Embryonic facial prominence (tissue), 1 donor: ENCODE data around the gene GSG1L2.

Experiments
- DNase-seq: peaks from one replicate; pipeline ENCODE4 v3.0.0-alpha.2; 2016; ENCODE audit errors: extremely low spot score

GSG1L2 gene

GRCh38 chr17:9821921-9822320 is at the start of gene GSG1L2:
Gene GSG1L2 (minus strand): TSS chr17:9822079. CDS start chr17:9822071, 8 bp downstream.
- no peak for DNase-seq

DNA sequence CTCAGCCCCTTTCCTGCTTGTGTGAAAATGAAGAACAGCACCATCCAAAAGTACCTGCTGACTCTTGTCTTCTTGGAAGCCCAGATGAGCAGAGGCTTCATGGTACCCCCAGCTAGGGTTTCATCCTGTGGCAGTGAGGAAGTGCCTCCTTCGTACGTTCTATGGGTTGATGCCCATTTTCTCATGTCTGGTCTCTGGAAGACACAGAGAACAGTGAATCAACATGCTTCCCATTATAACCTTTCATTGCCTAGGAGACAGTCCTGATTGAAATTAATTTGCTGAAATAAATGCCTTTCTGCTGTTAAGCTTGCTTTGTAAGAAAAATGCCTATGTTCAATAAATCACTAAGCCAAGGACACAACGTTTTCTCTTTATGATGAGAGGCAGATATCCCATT is 46.7 kb upstream of the GSG1L2 start:
- DNase-seq = no peak

GRCh38 chr17:9865586-9865985 is 43.7 kb upstream of the GSG1L2 start:
- DNase-seq = no peak

DNA sequence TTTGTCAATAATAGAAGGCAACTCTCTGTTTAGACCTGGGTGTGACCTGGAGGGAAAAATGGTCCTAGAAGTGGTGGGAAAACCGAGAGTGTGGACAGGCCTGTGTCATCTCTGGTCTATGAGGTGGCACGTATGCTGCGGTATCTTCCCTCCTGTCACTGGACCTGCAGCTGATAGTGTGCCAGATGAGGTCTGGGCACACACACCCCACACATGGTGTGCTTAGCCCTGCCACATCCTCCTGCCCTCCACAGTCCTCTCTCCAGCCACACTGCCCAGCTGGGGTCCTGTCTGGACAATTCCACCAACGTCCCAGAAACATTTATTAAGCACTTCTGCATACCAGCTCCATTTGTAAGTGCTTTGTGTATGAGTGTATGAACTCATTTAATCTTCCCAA is 41.1 kb upstream of the GSG1L2 start:
- DNase-seq = no peak

- no peak for DNase-seq
These were observed 40.3 kb upstream of the GSG1L2 start for GRCh38 chr17:9862220-9862619.

GRCh38 chr17:9860851-9861250 is 39.0 kb upstream of the GSG1L2 start:
- DNase-seq = no peak

DNA sequence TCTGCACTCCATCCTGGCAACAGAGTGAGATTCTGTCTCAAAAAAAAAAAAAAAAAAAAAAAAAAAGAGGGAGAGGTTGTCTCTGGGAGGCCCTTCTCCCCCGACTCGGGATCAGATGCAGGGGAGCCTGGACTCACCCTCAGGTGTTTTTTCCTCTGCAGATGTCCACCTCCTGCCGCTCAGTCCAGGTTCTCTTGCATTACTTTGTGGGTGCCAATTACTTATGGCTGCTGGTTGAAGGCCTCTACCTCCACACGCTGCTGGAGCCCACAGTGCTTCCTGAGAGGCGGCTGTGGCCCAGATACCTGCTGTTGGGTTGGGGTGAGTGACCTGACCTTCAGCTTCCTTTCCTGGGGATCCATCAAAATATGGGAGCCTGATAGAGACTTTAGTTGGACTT is 37.9 kb upstream of the GSG1L2 start:
- no peak for DNase-seq

DNA sequence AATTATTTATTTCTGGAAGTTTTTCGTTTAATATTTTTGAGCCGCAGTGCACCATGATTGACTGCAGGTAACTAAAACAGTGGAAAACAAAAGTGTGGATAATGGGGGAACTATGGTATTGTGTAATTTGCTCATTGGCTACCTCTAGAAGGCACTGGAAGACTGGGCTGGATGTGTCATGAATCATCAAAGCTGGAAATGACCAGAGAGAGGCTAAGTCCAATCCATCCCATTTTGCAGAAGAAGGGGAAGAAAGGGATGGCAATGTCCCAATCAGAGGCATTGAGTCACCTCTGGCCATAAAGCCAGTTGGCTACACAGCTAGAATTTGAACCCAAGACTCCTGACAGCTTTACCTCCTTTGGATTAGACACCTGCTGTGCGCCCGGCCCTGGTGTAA is 33.2 kb upstream of the GSG1L2 start:
- no peak for DNase-seq

- DNase-seq = no peak
These were observed 32.4 kb upstream of the GSG1L2 start for GRCh38 chr17:9854255-9854654.

DNA sequence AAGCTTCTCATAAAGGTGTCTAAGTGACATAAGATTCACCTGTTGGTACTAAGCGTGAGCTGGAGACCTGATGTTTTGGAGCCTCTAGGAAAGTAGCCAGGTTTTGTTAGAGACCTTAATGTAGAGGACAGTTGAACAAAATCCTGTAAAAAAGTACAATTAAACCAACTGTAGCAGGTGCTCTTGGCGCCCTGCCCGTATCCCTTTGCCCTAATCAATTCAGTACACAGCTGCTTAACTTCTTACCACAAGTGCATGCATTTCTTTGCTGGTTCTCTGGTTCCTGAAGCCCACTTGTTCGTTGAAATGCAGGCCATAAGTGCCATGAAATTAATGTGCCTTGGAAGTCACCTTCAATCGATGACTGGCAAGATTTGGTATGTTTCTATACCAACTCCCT is 28.3 kb upstream of the GSG1L2 start:
- no peak for DNase-seq

- no peak for DNase-seq
These were observed 23.4 kb upstream of the GSG1L2 start for GRCh38 chr17:9845306-9845705.

DNA sequence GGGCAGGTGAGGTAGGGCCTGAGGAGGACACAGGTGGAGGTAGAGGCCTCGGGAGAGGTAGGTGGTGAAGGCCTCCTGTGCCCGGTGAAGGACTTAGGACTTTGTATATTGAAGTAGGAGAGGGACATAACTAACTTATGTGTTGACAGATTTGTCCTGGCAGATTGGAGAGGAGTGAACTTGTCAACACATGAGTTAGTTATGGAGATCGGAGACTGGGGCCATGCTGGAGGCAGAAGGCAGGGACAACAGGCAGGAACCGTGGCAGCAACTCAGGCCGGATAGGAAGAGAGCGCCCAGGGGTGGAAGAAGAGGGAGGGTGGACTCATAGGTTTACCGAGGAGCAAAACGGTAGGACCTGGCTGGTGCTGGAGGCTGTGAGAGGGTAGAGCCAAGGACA is 22.3 kb upstream of the GSG1L2 start:
- DNase-seq = no peak

- no peak for DNase-seq
These were observed 21.5 kb upstream of the GSG1L2 start for GRCh38 chr17:9843152-9844010.

DNA sequence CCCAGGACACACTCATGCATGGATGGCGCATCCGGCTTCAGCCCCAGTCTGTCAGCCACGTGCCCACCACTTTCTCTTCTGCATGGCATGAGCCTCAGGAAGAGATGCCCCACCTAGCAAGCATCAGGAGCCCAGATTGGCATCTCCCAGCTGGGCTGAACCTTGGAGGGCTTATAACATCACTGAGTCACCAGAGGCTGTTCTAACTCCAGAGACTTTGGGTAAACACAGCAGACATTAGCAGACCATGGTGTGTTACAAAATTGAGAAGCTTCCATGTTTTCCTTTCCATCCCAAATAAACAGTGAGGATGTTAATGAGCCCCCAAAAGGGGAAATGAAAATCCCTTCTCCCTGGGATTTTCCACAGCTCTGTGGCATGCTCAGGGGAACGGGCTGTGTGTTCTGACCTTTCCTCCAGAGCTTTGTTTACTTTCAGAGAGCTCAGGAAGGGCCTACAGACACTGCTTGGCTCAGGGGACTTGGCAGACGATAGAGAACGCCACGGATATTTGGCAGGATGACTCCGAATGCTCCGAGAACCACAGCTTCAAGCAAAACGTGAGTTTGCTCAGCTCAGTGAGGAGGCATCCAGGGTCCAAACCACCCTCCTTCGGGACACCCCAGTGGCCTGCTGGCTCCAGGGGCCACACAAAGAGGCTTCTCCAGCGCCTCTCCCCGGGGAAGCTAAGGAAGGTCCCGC is 20.3 kb upstream of the GSG1L2 start:
- no peak for DNase-seq

- DNase-seq = no peak
These were observed 17.6 kb upstream of the GSG1L2 start for GRCh38 chr17:9839433-9839832.

GRCh38 chr17:9837551-9838471 is 15.9 kb upstream of the GSG1L2 start:
- DNase-seq = no peak

DNA sequence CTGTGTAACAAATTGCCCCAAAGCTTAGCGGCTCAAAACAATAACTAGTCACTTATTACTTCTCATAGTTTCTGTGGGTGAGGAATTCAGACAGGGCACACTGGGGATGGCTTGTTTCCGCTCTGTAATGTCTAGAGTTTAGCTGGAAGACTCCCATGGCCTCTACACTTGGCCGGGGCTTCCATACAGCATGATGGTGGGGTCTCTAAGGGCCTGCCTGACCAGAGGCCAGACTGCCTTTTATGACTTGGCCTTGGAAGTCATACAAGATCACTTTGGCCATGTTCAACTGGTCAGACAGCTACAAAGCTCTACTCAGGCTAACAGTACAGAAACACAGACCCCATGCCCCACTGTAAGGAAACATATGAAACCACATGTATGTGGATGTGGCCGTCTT is 12.0 kb upstream of the GSG1L2 start:
- no peak for DNase-seq

GRCh38 chr17:9830711-9831110 is 8.8 kb upstream of the GSG1L2 start:
- no peak for DNase-seq

GRCh38 chr17:9829343-9829742 is 7.5 kb upstream of the GSG1L2 start:
- no peak for DNase-seq

DNA sequence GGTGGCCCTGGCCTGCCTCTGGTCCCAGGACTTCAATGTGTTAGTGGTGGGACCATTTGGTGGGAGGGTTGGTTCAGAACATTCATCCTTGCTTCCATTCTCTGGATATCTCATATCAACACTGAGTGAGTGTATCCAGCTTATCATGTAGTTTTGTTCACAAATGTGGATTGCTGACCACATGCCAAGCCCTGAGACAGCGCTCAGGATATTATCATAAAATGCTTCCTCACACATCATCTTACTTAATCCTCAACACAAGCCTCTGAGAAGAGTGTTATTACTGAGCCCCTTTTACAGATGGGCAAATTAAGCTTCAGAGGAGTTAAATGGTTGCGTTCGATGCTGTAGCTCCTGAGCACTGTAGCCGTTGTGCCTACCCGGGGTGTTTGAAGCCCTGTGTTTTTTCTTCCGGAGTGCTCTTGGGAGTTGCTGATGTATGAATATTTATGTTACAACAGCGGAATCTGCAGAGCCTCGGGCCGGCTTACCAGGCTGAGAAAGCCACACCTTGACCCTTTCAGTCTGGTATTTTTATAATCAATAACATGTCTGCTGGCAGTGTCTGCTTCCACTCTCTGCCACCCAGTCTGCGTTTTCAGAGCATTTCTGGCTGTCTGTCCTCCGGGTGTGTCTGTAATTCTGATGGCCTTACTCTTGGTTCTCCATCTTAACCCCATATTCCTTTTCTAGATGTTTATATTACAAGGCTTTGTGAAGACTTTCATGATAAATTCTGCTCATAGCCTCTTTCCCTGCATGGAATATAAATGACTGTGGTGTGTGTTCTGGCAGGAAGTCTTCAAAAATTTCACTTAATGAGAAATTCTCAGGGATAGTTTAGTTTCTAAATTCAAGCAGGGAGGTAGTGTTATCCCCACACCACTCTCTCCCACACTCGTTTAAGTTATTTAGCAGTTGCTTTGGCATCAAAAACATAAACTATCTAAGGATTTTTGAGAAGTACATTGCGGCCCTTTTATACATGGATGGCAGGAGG is 6.7 kb upstream of the GSG1L2 start:
- DNase-seq = no peak

- no peak for DNase-seq
These were observed 3.8 kb upstream of the GSG1L2 start, which contains the start of gene GLP2R for GRCh38 chr17:9825641-9826150. Gene GLP2R (plus strand): TSS chr17:9825924. CDS start chr17:9826064, 140 bp downstream.
